ENCODE measurements around the gene RAB5B. TPM values are rescaled to one million over a fixed set of nuclear protein-coding genes. Genes with fewer than 3 reads are reported as not detected.
A peak's percentile ranks its signal among the peaks of the same experiment; 100 is the strongest.

Gene RAB5B
- total and polyA plus RNA-seq, 10 of the 15 experiments (the other 5 are each of a cell fraction or from before 2014, with no cell fraction given), result 7.5 to 149 (median 37.8) TPM

DNA sequence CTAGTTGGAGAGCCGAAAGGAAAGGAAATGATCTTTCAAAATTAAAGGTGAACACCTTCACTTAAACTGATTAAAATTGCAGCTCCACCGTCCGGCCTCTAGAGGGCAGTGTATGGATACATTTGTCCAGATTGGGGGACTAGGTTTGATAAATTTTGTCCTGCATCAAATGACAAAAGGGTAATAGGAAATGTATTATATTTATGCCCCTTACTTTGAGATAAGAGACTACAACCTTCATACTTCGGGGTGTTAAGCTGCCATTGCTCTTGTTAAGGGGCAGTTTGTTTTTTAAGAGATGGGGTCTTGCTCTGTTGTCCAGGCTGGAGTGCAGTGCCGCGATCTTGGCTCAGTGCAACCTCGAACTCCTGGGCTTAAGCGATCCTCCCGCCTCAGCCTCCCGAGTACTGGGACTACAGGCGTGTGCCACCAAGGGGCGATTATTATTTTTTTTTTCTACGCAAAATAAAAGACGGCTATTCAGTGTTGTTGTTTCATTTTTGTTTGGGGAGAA is 22.4 kb downstream of the RAB5B start (continued):
- TF ChIP-seq ZBTB33 (IDR thresholded peaks at IDR 0.05) (0 out of 2 replicates have a peak, but pooled peaks have one; percentile 48), RAD21 (IDR thresholded peaks at IDR 0.05; ENCODE audit: insufficient read depth, low read depth, low read length) (peak; percentile 89), CBX5 (IDR thresholded peaks at IDR 0.05; ENCODE audit: low read depth) (no peak), HDGF (IDR thresholded peaks at IDR 0.05) (no peak), CTCF (IDR thresholded peaks at IDR 0.05 in 2 of 3, conservative IDR thresholded peaks at IDR 0.05 in 1 of 3; ENCODE audit: control insufficient read depth in 2 of 3, extremely low read depth in 1 of 3, insufficient read depth in 1 of 3, low read depth in 3 of 3, low read length in 3 of 3) (peak; percentile 76 to 91 (median 79)), YY1 (IDR thresholded peaks at IDR 0.05; ENCODE audit: low read depth, low read length) (0 out of 2 replicates have a peak, but pooled peaks have one; percentile 26), POLR2AphosphoS5 (IDR thresholded peaks at IDR 0.05; ENCODE audit: low read length) (no peak), CHD4 (IDR thresholded peaks at IDR 0.05) (no peak), NFYA (IDR thresholded peaks at IDR 0.05; ENCODE audit: borderline replicate concordance, low read depth, low read length) (no peak), JUND (IDR thresholded peaks at IDR 0.05; ENCODE audit: low read depth, low read length) (no peak), SMAD5 (IDR thresholded peaks at IDR 0.05; ENCODE audit: low read depth) (no peak), SUZ12 (IDR thresholded peaks at IDR 0.05; ENCODE audit: unreplicated experiment) (no peak), GATAD2B (conservative IDR thresholded peaks at IDR 0.05; ENCODE audit: low read depth) (no peak), CHD1 (IDR thresholded peaks at IDR 0.05; ENCODE audit: low read depth, low read length) (no peak), RCOR1 (conservative IDR thresholded peaks at IDR 0.05; ENCODE audit: low read depth, low read length) (no peak)
- TF ChIP-seq, protein P1, sequence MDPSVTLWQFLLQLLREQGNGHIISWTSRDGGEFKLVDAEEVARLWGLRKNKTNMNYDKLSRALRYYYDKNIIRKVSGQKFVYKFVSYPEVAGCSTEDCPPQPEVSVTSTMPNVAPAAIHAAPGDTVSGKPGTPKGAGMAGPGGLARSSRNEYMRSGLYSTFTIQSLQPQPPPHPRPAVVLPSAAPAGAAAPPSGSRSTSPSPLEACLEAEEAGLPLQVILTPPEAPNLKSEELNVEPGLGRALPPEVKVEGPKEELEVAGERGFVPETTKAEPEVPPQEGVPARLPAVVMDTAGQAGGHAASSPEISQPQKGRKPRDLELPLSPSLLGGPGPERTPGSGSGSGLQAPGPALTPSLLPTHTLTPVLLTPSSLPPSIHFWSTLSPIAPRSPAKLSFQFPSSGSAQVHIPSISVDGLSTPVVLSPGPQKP (IDR thresholded peaks at IDR 0.05; ENCODE audit: low read depth, low read length), result no peak
- TF ChIP-seq, protein P2, sequence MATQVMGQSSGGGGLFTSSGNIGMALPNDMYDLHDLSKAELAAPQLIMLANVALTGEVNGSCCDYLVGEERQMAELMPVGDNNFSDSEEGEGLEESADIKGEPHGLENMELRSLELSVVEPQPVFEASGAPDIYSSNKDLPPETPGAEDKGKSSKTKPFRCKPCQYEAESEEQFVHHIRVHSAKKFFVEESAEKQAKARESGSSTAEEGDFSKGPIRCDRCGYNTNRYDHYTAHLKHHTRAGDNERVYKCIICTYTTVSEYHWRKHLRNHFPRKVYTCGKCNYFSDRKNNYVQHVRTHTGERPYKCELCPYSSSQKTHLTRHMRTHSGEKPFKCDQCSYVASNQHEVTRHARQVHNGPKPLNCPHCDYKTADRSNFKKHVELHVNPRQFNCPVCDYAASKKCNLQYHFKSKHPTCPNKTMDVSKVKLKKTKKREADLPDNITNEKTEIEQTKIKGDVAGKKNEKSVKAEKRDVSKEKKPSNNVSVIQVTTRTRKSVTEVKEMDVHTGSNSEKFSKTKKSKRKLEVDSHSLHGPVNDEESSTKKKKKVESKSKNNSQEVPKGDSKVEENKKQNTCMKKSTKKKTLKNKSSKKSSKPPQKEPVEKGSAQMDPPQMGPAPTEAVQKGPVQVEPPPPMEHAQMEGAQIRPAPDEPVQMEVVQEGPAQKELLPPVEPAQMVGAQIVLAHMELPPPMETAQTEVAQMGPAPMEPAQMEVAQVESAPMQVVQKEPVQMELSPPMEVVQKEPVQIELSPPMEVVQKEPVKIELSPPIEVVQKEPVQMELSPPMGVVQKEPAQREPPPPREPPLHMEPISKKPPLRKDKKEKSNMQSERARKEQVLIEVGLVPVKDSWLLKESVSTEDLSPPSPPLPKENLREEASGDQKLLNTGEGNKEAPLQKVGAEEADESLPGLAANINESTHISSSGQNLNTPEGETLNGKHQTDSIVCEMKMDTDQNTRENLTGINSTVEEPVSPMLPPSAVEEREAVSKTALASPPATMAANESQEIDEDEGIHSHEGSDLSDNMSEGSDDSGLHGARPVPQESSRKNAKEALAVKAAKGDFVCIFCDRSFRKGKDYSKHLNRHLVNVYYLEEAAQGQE (IDR thresholded peaks at IDR 0.05; ENCODE audit: low read depth, low read length), result no peak
- TF ChIP-seq, protein P3, sequence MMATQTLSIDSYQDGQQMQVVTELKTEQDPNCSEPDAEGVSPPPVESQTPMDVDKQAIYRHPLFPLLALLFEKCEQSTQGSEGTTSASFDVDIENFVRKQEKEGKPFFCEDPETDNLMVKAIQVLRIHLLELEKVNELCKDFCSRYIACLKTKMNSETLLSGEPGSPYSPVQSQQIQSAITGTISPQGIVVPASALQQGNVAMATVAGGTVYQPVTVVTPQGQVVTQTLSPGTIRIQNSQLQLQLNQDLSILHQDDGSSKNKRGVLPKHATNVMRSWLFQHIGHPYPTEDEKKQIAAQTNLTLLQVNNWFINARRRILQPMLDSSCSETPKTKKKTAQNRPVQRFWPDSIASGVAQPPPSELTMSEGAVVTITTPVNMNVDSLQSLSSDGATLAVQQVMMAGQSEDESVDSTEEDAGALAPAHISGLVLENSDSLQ (IDR thresholded peaks at IDR 0.05), result no peak
- TF ChIP-seq, protein P4, sequence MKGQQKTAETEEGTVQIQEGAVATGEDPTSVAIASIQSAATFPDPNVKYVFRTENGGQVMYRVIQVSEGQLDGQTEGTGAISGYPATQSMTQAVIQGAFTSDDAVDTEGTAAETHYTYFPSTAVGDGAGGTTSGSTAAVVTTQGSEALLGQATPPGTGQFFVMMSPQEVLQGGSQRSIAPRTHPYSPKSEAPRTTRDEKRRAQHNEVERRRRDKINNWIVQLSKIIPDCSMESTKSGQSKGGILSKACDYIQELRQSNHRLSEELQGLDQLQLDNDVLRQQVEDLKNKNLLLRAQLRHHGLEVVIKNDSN (IDR thresholded peaks at IDR 0.05; ENCODE audit: borderline replicate concordance, extremely low read length, insufficient read depth, low read depth, low read length), result no peak
